HG02840 (cell line): Measurements from ENCODE around the gene ATP2B2.
"Not testable (repeated sequence)": the region's sequence is repeated elsewhere in the genome, so short reads cannot be mapped to it uniquely, and the experiment has no call there.

Experiments
- ATAC-seq: cut with Tn5 transposase; IDR thresholded peaks from one replicate; pipeline ENCODE4 v1.9.1; 2021; ENCODE audit warnings: mild to moderate bottlenecking, moderate library complexity, moderate number of reproducible peaks; ENCODE audit not compliant: unreplicated experiment, low FRiP score

ATP2B2 gene

DNA sequence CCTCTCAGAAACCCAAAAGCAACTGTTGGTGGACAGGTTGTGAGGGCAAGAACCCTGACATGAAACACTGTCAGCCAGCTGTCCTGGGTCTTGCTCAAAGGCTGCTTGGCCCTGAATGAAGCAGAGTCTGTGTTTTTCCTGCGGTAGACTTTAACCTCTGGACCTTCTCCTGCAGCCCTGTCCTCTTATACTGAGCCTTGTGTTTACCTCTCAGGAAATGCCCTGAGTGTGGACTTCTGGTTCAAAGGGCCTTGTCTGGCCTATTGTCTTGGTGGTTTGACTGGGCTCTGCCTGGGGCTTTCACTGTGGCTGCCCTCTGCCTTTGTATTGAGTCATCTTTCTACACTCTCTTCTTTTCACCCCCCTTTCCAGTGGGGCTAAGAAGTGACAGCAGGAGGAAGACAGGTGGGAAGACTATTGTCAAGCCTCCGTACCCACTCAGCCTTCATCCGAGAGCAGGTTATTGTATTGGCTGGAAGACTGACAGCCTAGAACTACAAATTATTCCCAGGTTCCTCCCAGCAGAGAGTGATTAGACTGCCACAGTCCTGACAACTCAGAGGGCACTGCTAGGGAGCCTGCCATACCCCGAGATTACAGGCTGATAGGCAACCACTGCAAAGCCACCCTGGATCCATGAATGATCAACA, 187.9 kb downstream of the ATP2B2 start:
- no peak for ATAC-seq

DNA sequence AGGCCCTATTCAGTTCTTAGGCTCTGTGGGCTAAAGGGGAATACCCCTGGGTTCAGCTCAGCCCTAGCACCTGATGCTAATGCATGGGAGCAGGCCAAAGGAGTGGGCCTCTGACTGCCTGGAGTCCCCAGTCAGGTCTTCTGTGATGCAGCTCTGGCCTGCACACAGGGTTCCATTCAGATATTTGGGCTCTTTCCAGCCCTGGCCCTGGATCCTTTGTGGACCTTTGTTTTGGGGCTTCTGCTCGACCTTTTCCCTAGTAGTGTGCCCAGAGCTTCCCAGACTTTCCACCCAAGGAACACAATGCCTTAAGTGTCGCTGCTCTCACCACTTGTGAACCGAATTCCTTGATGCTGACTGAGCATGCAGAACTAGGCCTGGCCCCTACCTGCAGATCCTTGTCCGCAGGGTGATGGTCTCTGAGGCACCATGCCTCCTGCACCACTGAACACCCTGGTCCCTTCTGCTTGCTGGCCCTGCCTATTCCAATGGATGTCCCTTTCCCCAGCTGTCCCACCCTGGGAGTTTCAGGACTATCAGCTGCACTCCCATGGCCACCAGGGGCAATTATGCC, 189.5 kb downstream of the ATP2B2 start:
- ATAC-seq: no peak

DNA sequence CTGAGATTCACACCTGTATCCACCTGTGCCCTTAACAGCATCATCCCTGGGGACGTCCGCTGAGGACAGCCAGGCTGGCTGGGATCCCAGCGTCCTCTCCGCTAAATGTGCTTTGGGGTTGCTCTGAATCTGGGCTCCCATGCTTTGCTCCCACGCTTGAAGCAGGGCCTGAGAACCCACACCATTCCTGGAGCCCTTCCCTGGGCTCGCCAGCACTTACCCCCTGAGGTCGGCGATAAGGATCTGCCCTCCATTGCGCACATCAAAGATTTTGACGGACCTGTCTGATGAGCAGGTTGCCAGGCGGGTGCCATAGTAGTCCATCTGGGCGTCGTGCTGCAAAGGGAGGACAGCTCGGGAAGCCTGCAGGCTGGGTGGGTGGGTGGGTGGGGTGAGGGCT, 190.3 kb downstream of the ATP2B2 start:
- no peak for ATAC-seq

GRCh38 chr3:10312861-10313260, 192.5 kb downstream of the ATP2B2 start:
- no peak for ATAC-seq

DNA sequence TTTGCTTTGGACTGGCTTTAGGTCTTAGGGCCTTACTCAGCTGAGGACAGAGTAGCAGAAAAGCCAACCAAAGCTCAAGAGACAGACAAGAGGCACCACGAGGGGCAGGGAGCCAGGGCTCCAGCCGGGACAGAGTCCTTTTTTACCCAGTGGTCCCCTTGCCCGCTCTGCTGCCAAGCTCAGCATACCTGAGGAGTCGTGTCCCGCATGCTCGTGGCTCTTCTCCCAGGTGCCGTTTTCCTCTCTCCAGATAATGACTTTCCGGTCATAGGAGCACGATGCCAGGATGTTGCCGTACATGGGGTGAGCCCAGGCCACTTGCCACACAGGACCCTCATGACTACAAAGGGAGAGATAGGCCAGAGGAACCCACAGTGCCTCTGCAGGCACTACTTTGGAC, 193.0 kb downstream of the ATP2B2 start:
- no peak for ATAC-seq

DNA sequence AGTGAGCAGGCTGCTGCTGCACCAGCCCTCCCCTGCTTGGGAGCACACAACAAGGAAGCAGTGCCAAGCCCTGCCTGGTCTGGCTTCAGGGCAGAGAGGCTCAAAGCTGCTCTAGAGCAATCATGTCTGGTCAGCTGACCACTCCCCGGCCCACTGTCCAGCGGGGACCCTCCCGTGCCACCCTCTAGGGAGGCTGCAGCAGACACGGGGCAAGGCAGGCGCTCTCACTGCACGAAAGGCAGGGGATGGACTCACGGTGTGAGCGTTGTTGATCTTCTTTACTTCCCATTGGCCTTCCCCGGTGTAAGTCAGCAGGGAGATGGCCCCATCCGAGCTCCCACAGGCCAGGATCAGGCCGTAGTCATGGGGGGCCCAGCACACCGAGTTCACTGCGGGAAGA, 193.7 kb downstream of the ATP2B2 start:
- ATAC-seq: no peak

DNA sequence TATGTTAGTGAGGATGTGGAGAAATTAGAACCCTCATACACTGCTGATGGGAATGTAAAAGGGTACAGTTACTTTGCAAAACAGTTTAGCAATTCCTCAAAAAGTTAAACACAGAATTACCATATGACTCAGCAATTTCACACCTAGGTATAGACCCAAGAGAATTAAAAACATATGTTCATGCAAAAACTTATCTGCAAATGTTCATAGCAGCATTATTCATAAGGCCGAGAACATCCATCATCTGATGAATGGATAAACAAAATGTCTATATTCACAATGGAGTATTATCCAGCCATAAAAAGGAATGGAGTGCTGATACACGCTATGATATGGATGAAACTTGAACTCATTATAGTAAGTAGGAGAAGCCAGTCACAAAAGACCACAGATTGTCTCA, 194.8 kb downstream of the ATP2B2 start:
- ATAC-seq: no peak

GRCh38 chr3:10309736-10310135, 195.7 kb downstream of the ATP2B2 start:
- ATAC-seq: no peak

DNA sequence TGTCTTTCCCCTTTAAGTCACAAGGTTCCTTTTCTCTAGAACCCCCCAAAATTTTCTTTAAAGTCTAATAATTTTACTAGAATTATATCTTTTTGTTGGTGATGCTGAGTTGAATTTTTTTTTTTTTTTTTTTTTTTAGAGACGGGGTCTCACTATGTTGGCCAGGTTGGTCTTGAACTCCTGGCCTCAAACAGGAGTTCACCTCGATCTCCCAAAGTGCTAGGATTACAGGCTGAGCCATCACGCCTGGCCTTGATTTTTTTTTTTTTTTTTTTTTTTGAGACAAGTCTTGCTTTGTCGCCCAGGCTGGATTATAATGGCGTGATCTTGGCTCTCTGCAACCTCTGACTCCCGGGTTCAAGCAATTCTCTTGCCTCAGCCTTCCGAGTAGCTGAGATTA, 196.7 kb downstream of the ATP2B2 start:
- ATAC-seq: no peak

GRCh38 chr3:10306156-10306555, 199.2 kb downstream of the ATP2B2 start:
- no peak for ATAC-seq

- ATAC-seq: no peak
Observed at GRCh38 chr3:10305331-10305902, 200.0 kb downstream of the ATP2B2 start.

DNA sequence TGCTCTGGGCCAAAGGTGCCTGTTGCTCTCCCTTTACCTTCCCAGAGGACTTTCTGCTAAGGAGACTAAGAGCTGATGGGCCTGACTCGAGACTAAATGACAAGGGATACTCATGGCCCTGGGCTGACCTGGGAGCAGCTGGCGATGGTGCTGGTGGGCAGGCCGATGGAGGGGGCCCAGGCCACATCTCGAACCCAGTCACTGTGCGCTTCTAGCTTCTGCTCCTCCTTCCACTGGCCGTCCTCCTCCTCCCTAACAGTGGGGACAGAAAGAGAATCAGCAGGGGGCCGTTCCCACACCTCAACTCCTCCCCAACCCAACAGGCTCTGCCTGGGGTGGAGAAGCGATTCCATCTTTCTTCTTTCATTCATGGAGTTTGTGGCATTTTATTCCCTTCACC, 200.5 kb downstream of the ATP2B2 start:
- no peak for ATAC-seq

DNA sequence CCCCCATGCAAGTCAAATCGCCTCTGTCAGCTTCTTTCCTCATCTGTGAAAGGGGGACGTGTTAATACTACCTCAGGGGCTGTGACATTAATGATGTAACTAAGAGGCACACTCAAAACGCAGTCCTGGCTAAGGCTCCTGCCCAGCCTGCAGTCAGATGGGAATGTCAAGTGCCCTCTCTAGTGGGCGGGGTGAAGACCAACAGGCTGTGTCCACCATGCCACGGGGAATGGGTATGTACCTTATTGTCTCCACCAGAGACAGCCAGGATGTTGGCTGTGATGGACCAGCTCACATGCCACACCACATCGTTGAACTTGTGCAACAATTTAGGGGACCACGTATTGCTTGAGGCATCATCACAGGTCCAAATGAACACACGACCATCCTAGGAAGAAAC, 201.6 kb downstream of the ATP2B2 start:
- ATAC-seq: no peak

DNA sequence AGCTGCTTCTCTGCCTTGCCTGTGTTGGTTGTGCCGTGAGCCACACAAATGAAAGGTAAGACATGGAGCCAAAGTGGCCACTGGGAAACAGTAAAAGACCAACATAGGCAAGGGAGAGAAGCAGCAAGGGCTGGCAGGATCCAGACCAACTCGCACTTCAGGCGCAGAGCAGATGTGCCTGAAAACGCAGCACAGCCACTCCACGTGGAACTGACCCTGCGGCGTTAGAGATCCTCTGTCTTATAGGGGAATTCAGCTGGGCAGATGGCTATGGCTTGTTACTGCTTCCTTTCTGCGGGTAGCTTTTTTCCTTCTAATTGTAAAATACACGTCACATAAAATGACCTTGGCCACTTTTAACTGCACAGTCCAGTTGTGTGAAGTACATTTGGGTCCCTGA, 202.3 kb downstream of the ATP2B2 start:
- ATAC-seq: no peak

- no peak for ATAC-seq
Observed at GRCh38 chr3:10300087-10300486, 205.3 kb downstream of the ATP2B2 start.

GRCh38 chr3:10299679-10300078, 205.7 kb downstream of the ATP2B2 start:
- no peak for ATAC-seq

GRCh38 chr3:10299175-10299574, 206.2 kb downstream of the ATP2B2 start:
- no peak for ATAC-seq

DNA sequence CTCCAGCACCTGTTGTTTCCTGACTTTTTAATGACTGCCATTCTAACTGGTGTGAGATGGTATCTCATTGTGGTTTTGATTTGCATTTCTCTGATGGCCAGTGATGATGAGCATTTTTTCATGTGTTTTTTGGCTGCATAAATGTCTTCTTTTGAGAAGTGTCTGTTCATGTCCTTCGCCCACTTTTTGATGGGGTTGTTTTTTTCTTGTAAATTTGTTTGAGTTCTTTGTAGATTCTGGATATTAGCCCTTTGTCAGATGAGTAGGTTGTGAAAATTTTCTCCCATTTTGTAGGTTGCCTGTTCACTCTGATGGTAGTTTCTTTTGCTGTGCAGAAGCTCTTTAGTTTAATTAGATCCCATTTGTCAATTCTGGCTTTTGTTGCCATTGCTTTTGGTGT, 207.3 kb downstream of the ATP2B2 start:
- ATAC-seq: not testable (repeated sequence)

DNA sequence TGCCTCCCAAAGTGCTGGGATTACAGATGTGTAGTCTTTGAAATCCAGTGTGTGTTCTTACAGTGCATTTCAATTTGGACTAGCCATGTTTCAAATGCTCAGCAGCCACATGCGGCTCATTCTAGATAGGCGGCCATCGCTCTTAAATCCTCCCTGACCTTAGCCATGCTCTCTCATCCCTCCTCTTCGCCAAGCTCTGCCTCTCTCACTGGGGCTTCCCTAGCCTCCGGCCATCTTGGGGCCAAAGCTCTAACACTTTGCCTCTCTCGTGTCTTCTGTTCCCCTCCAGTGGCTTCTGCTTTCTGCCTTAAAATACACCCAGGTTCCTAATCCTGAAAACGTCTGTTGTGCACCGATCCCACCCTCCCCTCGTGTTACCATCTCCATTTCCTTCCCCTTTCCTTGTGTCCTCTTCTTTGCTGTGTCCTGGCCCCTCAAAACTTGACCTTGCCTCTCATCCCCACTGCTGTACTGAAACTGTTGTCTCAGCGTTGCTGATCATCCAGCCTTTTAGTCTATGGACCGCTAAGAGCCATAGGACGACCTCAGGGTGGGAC, 211.3 kb downstream of the ATP2B2 start:
- no peak for ATAC-seq

DNA sequence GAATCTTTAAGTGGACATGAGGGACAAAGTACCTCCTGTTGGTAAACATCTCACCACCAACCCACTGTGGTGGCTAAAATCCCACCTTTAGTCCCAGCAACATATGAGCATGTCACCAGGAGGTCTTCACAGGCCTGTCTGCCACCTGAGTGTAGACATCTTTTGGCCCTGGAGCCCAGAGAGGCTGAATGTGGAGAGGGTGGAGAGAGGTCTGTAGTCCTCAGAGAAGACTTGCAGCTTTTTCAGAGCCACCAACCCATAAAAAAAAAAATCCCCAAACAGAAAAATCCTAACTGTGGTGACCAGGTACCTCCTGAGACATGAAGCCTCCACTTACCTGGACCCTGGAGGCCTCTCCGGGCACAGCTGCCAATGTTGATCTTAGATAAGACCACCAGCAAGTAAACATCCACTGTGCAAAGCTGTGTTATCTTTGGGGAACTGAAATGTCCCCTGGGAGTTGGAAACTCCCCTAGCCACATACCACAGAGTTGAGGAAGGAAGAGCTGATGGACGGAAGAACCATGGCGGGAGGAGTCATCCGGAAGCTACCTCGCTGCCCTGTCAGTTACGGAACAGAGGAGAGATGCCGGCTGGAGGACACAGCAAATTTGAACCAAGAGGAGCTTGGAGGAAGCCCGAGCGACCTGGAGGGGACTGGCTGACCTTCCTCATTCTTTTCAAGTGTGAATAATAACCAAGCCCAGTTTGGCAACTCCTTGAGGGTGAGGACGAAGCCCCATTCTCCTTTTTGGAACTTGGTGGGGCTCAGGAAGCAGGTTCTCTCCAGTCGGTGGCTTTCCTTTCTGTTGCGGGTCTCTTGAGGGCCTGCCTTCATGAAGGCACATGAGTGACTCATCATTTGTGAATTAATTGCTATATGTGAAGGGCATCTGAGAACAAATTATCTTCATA, 212.6 kb downstream of the ATP2B2 start, which contains the start of gene GHRL:
GHRL (minus strand) TSS at position 443 of the 915 bp plus-strand sequence. CDS start 2,767 bp downstream, outside the sequence.
- no peak for ATAC-seq

GRCh38 chr3:10291641-10292040, 213.7 kb downstream of the ATP2B2 start:
- no peak for ATAC-seq
